ENCODE data around the gene CD48.
A peak's percentile ranks its signal among the peaks of the same experiment; 100 is the strongest.

The CD48 gene

DNA sequence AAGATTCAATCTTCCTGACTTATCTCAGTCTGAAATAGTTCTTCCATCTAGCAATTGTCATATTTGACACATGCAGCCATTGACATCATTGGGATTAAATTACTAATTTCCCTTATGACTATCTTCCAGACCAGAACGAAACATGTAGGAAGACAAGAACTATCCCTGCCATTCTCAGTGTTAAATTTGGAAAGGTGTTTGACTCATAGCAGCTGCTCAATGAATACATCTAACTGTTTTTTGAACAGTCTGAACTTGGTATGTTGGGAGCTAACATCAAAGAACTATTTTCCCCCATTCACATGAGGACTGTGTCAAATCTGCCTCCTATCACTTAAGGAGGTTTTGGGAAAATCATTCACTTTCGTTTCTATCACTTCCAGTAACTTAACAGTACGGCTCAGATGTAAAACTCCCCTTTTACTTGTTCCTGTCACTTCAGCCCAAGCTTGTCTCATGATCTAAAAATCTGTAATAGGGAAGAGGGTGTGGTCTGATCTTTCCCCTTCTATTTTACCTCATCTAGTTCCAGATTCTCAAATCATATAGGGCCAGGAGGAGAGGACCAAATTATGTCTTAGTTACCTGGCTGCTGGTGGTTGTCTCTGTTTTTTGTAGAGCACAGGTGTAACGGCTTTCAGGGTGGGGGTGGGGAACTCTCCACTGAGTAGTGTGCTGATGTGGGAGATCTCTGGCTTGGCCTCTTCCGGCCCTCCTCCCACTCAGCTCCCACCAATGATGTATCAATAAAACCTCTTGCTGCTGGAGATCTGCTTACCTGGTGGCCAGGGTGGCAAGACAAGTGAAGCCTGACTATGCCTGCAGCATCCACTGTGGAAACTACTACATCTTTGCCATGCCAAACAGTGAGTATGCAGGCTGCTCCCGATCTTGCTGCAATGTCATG, 38.6 kb downstream of the CD48 start:
- Histone ChIP-seq H3K36me3 (replicated peaks; ENCODE audit: low read depth, low read length) (peaks cover 5% of the 10 kb centered on the region), H3K9ac (ENCODE audit: low read length) (0 out of 2 replicates have a peak overlapping the region, but pooled peaks have one; percentile 5), H3K79me2 (ENCODE audit: low read length) (no peaks in the 10 kb centered on the region), H4K20me1 (ENCODE audit: insufficient read depth, low read length) (no peaks in the 10 kb centered on the region), H3K4me3 (ENCODE audit: low read length) (peak overlapping the region; percentile 4; the same call in 1 of the 2 replicates), H3K4me2 (ENCODE audit: low read length) (peak overlapping the region; percentile 49), H3K9me3 (ENCODE audit: insufficient read depth, low read length) (peaks cover 9% of the 10 kb centered on the region), H3K27me3 (ENCODE audit: low read depth, low read length) (no peaks in the 10 kb centered on the region), H2AFZ (ENCODE audit: low read depth, low read length) (peak overlapping the region; percentile 39), H3K27ac (ENCODE audit: low read length) (peak overlapping the region; percentile 12; the same call in 1 of the 2 replicates), H3K4me1 (ENCODE audit: low read length) (peaks cover 40% of the 10 kb centered on the region)
- TF ChIP-seq EZH2phosphoT487 (IDR thresholded peaks at IDR 0.05; ENCODE audit: low read depth): no peak
- TF ChIP-seq, protein P1, sequence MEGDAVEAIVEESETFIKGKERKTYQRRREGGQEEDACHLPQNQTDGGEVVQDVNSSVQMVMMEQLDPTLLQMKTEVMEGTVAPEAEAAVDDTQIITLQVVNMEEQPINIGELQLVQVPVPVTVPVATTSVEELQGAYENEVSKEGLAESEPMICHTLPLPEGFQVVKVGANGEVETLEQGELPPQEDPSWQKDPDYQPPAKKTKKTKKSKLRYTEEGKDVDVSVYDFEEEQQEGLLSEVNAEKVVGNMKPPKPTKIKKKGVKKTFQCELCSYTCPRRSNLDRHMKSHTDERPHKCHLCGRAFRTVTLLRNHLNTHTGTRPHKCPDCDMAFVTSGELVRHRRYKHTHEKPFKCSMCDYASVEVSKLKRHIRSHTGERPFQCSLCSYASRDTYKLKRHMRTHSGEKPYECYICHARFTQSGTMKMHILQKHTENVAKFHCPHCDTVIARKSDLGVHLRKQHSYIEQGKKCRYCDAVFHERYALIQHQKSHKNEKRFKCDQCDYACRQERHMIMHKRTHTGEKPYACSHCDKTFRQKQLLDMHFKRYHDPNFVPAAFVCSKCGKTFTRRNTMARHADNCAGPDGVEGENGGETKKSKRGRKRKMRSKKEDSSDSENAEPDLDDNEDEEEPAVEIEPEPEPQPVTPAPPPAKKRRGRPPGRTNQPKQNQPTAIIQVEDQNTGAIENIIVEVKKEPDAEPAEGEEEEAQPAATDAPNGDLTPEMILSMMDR (IDR thresholded peaks at IDR 0.05; ENCODE audit: low read depth, low read length): no peak

DNA sequence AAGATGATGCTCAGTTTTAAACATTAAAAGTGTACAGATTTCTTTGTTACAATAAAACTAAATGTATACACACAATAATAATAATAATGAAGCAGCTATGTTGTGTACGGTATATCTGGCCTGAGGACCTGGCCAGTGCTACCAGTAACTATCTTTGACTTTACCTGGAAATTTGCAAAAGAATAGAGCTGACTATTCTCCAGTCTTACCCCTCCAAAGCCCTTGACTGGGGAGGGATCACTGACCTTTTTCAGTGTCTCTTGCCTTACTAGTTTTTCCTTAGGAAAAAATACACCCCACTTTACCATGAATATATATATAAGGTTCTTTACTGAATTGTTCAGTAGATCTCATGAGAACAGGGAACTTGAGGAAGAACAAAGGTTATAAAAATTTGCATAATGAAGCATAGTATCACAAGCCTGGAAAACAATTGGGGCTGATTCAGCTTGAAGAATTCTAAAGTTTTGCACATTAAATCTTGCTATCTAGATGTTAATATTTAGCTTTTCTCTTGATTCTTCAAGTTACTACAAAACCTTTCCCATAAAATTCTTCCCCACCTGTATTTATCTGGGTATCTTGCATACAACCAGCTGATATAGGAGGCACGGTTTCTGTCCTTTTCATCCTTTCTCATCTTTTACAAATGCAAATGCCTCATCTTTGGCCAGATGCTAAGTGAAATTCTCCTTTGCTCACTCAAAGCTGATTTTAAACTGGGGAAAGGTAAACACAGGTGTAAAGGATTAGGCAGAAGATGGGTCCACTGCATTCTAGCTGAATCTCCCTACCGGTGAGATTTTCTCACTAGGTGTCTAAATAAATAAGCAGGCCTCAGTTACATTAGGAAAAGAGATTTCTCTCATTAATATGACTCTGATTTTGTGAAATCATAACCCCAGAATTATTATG, 39.8 kb downstream of the CD48 start:
- Histone ChIP-seq H3K79me2 (ENCODE audit: low read length) (no peaks in the 10 kb centered on the region), H2AFZ (ENCODE audit: low read depth, low read length) (no peak overlapping the region), H3K27me3 (ENCODE audit: low read depth, low read length) (no peaks in the 10 kb centered on the region), H3K4me1 (ENCODE audit: low read length) (peaks cover 40% of the 10 kb centered on the region), H3K9ac (ENCODE audit: low read length) (no peak overlapping the region), H3K36me3 (replicated peaks; ENCODE audit: low read depth, low read length) (no peaks in the 10 kb centered on the region), H4K20me1 (ENCODE audit: insufficient read depth, low read length) (no peaks in the 10 kb centered on the region), H3K4me2 (ENCODE audit: low read length) (no peak overlapping the region), H3K4me3 (ENCODE audit: low read length) (no peak overlapping the region), H3K27ac (ENCODE audit: low read length) (no peak overlapping the region), H3K9me3 (ENCODE audit: insufficient read depth, low read length) (peaks cover 9% of the 10 kb centered on the region)
- TF ChIP-seq, protein P1 (IDR thresholded peaks at IDR 0.05; ENCODE audit: low read depth, low read length): no peak
- no peak for TF ChIP-seq EZH2phosphoT487 (IDR thresholded peaks at IDR 0.05; ENCODE audit: low read depth)

DNA sequence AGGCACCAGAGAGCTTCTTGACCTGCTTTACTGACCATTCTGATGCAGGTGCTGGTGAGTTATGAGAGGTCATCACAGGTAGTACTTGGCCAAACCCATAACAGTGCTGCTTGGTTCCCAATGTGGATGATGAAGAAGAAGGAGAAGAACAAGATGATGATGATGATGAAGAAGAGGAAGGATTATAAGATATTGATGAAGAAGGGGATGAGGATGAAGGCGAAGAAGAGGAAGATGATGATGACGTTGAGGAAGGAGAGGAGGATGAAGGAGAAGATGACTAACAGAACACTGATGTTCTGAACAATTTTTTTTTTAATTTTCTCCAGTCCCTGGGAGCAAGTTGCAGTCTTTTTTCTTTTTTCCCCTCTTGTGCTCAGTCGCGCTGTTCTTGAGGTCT, 40.9 kb downstream of the CD48 start:
- H3K9ac ChIP-seq (ENCODE audit: low read length): no peak overlapping the region
- no peaks in the 10 kb centered on the region for H3K79me2 ChIP-seq (ENCODE audit: low read length)
- no peaks in the 10 kb centered on the region for H3K36me3 ChIP-seq (replicated peaks; ENCODE audit: low read depth, low read length)
- no peak overlapping the region for H3K4me3 ChIP-seq (ENCODE audit: low read length)
- no peaks in the 10 kb centered on the region for H4K20me1 ChIP-seq (ENCODE audit: insufficient read depth, low read length)
- H3K4me1 ChIP-seq (ENCODE audit: low read length): peaks cover 39% of the 10 kb centered on the region
- H2AFZ ChIP-seq (ENCODE audit: low read depth, low read length): no peak overlapping the region
- peaks cover 9% of the 10 kb centered on the region for H3K9me3 ChIP-seq (ENCODE audit: insufficient read depth, low read length)
- TF ChIP-seq, protein P1 (IDR thresholded peaks at IDR 0.05; ENCODE audit: low read depth, low read length): no peak
- no peak for TF ChIP-seq EZH2phosphoT487 (IDR thresholded peaks at IDR 0.05; ENCODE audit: low read depth)
- H3K27me3 ChIP-seq (ENCODE audit: low read depth, low read length): no peaks in the 10 kb centered on the region
- H3K27ac ChIP-seq (ENCODE audit: low read length): no peak overlapping the region
- no peak overlapping the region for H3K4me2 ChIP-seq (ENCODE audit: low read length)

DNA sequence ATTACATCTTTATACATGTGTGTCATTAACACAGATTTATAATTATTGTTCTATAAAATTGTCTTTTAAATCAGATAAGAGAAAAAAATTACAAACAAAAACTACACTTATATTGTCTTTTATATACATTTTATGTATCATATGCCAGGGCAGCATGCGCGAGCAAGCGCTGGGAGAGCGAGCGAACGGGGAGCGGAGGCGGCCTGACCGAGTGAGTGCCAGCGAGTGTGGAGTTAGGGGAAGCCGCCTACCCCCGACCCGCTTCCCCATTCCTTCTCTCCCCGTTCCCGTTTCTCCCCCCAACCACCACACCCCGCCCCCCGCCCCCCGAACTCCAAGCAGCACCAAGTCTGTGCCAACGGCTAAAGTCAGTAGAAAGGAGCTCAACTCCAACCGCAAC, 41.8 kb downstream of the CD48 start:
- Histone ChIP-seq H3K27ac (ENCODE audit: low read length) (no peak overlapping the region), H2AFZ (ENCODE audit: low read depth, low read length) (no peak overlapping the region), H3K4me2 (ENCODE audit: low read length) (no peak overlapping the region), H3K27me3 (ENCODE audit: low read depth, low read length) (no peaks in the 10 kb centered on the region), H3K4me1 (ENCODE audit: low read length) (peaks cover 41% of the 10 kb centered on the region), H3K9ac (ENCODE audit: low read length) (no peak overlapping the region), H3K9me3 (ENCODE audit: insufficient read depth, low read length) (peaks cover 9% of the 10 kb centered on the region), H4K20me1 (ENCODE audit: insufficient read depth, low read length) (no peaks in the 10 kb centered on the region), H3K36me3 (replicated peaks; ENCODE audit: low read depth, low read length) (no peaks in the 10 kb centered on the region), H3K79me2 (ENCODE audit: low read length) (no peaks in the 10 kb centered on the region), H3K4me3 (ENCODE audit: low read length) (no peak overlapping the region)
- no peak for TF ChIP-seq EZH2phosphoT487 (IDR thresholded peaks at IDR 0.05; ENCODE audit: low read depth)
- TF ChIP-seq, protein P1 (IDR thresholded peaks at IDR 0.05; ENCODE audit: low read depth, low read length): no peak

All from OCI-LY3 (cell line).